SK-N-SH (cell line): ENCODE data around the gene FKBP2.

Experiments
- ELF1 ChIP-seq: IDR thresholded peaks from 2 replicates; pipeline ENCODE4 v1.4.0; 2012
- FOXJ3 ChIP-seq: sonication (generic); formaldehyde crosslinking; IDR thresholded peaks from 2 replicates; pipeline ENCODE4 v1.5.1; 2020; ENCODE audit warnings: mild to moderate bottlenecking, missing genetic modification reagents
- JUND ChIP-seq: IDR thresholded peaks from 2 replicates; pipeline ENCODE4 v1.4.0; 2012
- NRF1 ChIP-seq: IDR thresholded peaks from 2 replicates; pipeline ENCODE4 v1.6.1; 2012; ENCODE audit warnings: low read depth, mild to moderate bottlenecking, low read length
- RFX5 ChIP-seq: IDR thresholded peaks from 2 replicates; pipeline ENCODE4 v1.6.1; 2012; ENCODE audit warnings: mild to moderate bottlenecking, improper control_type of control experiment, low read length
- SMC3 ChIP-seq: IDR thresholded peaks from 2 replicates; pipeline ENCODE4 v1.6.1; 2012; ENCODE audit warnings: low read depth, low read length, improper control_type of control experiment
- TCF12 ChIP-seq: IDR thresholded peaks from 2 replicates; pipeline ENCODE4 v1.4.0; 2012
- YY1 ChIP-seq: IDR thresholded peaks from 2 replicates; pipeline ENCODE4 v1.4.0; 2012; ENCODE audit warnings: low read depth, mild to moderate bottlenecking
- TF ChIP-seq, protein P1 (sequence below): fragments of 200-600 bp; sonication (generic); IDR thresholded peaks from 2 replicates; pipeline ENCODE4 v1.6.1; 2017; ENCODE audit warnings: antibody characterized with exemption, mild to moderate bottlenecking, moderate library complexity
- TF ChIP-seq, protein P2 (sequence below): IDR thresholded peaks from 2 replicates; pipeline ENCODE4 v1.6.1; 2012; ENCODE audit warnings: mild to moderate bottlenecking, low read depth, low read length, moderate library complexity

DNA sequence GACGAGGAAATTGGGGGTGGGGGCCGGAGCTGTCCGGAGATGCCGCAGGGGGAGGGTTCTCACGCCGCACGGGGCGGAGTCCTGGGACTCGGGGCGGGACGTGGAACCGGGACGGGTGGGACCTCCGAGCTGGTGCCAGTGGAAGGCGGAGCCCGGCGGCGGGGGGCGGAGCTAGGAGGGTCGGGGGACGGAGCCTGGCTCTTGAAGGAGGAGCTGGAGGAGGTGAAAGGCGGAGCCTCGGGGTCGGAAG lies 271 bp downstream of the FKBP2 start:
- TF ChIP-seq, protein P1, sequence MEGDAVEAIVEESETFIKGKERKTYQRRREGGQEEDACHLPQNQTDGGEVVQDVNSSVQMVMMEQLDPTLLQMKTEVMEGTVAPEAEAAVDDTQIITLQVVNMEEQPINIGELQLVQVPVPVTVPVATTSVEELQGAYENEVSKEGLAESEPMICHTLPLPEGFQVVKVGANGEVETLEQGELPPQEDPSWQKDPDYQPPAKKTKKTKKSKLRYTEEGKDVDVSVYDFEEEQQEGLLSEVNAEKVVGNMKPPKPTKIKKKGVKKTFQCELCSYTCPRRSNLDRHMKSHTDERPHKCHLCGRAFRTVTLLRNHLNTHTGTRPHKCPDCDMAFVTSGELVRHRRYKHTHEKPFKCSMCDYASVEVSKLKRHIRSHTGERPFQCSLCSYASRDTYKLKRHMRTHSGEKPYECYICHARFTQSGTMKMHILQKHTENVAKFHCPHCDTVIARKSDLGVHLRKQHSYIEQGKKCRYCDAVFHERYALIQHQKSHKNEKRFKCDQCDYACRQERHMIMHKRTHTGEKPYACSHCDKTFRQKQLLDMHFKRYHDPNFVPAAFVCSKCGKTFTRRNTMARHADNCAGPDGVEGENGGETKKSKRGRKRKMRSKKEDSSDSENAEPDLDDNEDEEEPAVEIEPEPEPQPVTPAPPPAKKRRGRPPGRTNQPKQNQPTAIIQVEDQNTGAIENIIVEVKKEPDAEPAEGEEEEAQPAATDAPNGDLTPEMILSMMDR: no peak
- TF ChIP-seq TCF12 (no peak), ELF1 (no peak), RFX5 (no peak), JUND (no peak), SMC3 (no peak), YY1 (no peak), NRF1 (no peak), FOXJ3 (no peak)
- TF ChIP-seq, protein P2, sequence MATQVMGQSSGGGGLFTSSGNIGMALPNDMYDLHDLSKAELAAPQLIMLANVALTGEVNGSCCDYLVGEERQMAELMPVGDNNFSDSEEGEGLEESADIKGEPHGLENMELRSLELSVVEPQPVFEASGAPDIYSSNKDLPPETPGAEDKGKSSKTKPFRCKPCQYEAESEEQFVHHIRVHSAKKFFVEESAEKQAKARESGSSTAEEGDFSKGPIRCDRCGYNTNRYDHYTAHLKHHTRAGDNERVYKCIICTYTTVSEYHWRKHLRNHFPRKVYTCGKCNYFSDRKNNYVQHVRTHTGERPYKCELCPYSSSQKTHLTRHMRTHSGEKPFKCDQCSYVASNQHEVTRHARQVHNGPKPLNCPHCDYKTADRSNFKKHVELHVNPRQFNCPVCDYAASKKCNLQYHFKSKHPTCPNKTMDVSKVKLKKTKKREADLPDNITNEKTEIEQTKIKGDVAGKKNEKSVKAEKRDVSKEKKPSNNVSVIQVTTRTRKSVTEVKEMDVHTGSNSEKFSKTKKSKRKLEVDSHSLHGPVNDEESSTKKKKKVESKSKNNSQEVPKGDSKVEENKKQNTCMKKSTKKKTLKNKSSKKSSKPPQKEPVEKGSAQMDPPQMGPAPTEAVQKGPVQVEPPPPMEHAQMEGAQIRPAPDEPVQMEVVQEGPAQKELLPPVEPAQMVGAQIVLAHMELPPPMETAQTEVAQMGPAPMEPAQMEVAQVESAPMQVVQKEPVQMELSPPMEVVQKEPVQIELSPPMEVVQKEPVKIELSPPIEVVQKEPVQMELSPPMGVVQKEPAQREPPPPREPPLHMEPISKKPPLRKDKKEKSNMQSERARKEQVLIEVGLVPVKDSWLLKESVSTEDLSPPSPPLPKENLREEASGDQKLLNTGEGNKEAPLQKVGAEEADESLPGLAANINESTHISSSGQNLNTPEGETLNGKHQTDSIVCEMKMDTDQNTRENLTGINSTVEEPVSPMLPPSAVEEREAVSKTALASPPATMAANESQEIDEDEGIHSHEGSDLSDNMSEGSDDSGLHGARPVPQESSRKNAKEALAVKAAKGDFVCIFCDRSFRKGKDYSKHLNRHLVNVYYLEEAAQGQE: no peak
